ENCODE results near the gene ANGPTL2.

The ANGPTL2 gene

DNA sequence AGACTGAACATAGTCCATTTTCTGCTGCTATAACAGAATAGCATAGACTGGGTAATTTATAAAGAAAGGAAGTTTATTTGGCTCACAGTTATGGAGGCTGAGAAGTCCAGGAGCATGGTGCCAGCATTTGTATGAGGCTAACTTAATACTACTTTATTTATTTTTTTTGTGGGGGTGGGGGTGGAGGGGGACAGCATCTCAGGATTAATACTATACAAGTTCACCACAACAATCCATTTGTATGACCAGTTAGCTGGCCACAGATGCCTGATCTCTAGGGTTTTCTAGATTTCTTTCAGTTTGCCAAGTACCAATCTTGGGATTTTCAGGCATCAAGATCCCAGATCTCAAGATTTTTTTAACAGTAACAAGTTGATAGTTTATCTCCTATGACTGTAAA, 20.3 kb downstream of the ANGPTL2 start:
- Histone ChIP-seq H3K9me3 (ENCODE audit: control insufficient read depth, insufficient read depth, low read depth, low read length) (no peaks in the 10 kb centered on the region), H3K4me1 (ENCODE audit: control insufficient read depth, insufficient read depth, low read length) (no peaks in the 10 kb centered on the region; the same call in 1 of the 2 replicates), H3K27ac (ENCODE audit: low read depth, low read length) (no peak overlapping the region), H3K9ac (ENCODE audit: low read length) (no peak overlapping the region), H3K4me3 (ENCODE audit: low read depth, low read length) (no peak overlapping the region), H3K27me3 (ENCODE audit: control insufficient read depth, insufficient read depth, low read length) (no peaks in the 10 kb centered on the region), H3K36me3 (ENCODE audit: control insufficient read depth, insufficient read depth, low read length) (peaks cover 7% of the 10 kb centered on the region)

DNA sequence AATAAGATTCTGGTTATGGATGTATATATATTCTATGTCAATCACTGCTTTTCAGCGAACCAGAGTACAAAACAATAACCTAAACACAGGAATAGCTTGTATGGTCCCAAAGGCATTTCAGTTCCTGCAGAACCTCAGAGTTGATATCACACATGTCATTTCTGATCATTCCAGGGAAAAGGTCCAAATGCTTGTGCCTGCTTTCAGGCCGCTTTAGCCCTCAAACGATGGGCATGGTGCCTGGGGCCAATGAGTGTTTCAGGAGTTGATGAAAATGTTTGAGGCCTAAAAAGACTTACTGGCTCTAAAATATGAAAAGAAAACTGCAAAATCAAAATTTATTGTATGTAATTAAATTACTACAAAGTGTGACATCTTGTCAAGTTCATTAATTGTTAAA, 22.8 kb downstream of the ANGPTL2 start:
- no peaks in the 10 kb centered on the region for H3K27me3 ChIP-seq (ENCODE audit: control insufficient read depth, insufficient read depth, low read length)
- no peak overlapping the region for H3K27ac ChIP-seq (ENCODE audit: low read depth, low read length)
- no peak overlapping the region for H3K9ac ChIP-seq (ENCODE audit: low read length)
- H3K36me3 ChIP-seq (ENCODE audit: control insufficient read depth, insufficient read depth, low read length) = peaks cover 4% of the 10 kb centered on the region; the same call in 1 of the 2 replicates
- H3K4me3 ChIP-seq (ENCODE audit: low read depth, low read length) = no peak overlapping the region
- H3K9me3 ChIP-seq (ENCODE audit: control insufficient read depth, insufficient read depth, low read depth, low read length) = no peaks in the 10 kb centered on the region
- no peaks in the 10 kb centered on the region; the same call in 1 of the 2 replicates for H3K4me1 ChIP-seq (ENCODE audit: control insufficient read depth, insufficient read depth, low read length)

DNA sequence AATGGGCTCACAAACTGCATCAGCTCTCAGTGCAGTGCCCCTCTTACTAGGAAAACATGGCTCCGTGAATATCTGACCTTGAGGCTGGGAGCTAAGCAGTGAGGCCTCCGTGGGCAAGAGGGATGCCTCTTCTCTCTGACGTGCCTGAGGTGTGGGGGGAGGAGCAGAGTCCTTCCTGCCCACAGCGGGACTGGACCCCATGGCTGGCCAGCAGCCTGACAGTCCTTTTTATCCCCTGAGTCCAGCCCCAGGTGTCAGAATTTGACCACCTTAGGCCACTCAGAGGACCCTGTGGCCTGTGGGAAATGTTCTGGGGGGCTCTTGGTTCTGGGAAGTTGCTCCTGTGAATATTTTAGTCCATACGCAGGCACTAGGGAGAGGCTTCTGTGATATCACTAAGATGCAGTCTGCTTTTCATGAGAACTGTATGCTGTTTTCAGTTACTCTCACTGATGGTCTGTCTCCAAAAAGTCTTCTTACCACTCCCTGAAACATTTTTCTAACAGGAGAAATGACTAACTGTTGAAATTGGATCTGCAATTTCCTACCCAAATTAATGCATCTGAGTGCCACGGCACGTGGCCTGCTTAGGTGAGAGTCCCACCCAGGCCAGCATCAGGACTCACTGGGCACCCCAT, 23.4 kb downstream of the ANGPTL2 start:
- no peak overlapping the region for H3K27ac ChIP-seq (ENCODE audit: low read depth, low read length)
- no peak overlapping the region for H3K4me3 ChIP-seq (ENCODE audit: low read depth, low read length)
- no peaks in the 10 kb centered on the region; the same call in 1 of the 2 replicates for H3K4me1 ChIP-seq (ENCODE audit: control insufficient read depth, insufficient read depth, low read length)
- H3K27me3 ChIP-seq (ENCODE audit: control insufficient read depth, insufficient read depth, low read length) = no peaks in the 10 kb centered on the region
- H3K9ac ChIP-seq (ENCODE audit: low read length) = no peak overlapping the region
- H3K36me3 ChIP-seq (ENCODE audit: control insufficient read depth, insufficient read depth, low read length) = peaks cover 4% of the 10 kb centered on the region; the same call in 1 of the 2 replicates
- no peaks in the 10 kb centered on the region for H3K9me3 ChIP-seq (ENCODE audit: control insufficient read depth, insufficient read depth, low read depth, low read length)

DNA sequence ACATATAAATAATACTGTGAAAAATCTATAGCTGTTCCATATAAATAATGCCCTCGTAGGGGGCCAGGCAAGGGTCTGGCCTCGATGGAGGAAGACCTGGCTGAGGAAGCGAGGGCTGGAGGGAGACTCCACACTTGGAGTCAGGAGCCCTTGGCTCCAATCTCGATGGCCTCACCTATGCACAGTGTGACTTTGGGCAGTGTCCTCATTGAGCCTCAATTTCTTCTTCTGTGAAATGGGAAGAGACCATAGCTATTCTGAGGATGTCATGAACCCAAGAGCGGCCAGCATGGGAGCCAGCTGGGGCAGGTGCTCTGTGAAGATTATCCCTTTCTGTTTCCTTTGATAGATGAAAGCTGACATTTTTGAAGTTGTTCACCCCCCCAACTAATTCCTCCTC, 24.8 kb downstream of the ANGPTL2 start:
- H3K9me3 ChIP-seq (ENCODE audit: control insufficient read depth, insufficient read depth, low read depth, low read length) = no peaks in the 10 kb centered on the region
- H3K9ac ChIP-seq (ENCODE audit: low read length) = no peak overlapping the region
- no peak overlapping the region for H3K4me3 ChIP-seq (ENCODE audit: low read depth, low read length)
- H3K36me3 ChIP-seq (ENCODE audit: control insufficient read depth, insufficient read depth, low read length) = no peaks in the 10 kb centered on the region
- no peaks in the 10 kb centered on the region; the same call in 1 of the 2 replicates for H3K4me1 ChIP-seq (ENCODE audit: control insufficient read depth, insufficient read depth, low read length)
- H3K27me3 ChIP-seq (ENCODE audit: control insufficient read depth, insufficient read depth, low read length) = no peaks in the 10 kb centered on the region
- H3K27ac ChIP-seq (ENCODE audit: low read depth, low read length) = no peak overlapping the region

DNA sequence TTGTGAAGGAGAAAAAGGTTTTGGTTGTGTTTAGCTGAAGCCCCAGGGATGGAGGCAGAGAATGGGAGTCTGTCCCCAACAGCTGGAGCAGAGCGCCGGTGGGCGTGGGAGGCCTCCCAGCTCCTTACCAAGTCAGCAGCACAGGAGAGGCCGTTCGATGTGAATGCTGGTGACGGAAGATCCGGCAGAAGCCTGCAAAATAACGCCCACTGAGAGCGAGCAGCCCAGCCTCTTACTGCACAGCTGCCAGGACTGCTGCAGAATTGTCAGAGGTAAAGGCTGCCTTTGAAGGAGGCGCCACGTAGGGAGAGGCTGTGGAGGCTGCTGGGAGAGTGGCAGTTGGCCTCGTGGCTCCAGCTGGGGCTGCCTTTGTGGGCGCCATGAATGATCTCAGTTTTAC, 26.2 kb downstream of the ANGPTL2 start:
- H3K4me1 ChIP-seq (ENCODE audit: control insufficient read depth, insufficient read depth, low read length) = no peaks in the 10 kb centered on the region; the same call in 1 of the 2 replicates
- no peaks in the 10 kb centered on the region for H3K27me3 ChIP-seq (ENCODE audit: control insufficient read depth, insufficient read depth, low read length)
- H3K9me3 ChIP-seq (ENCODE audit: control insufficient read depth, insufficient read depth, low read depth, low read length) = no peaks in the 10 kb centered on the region
- no peak overlapping the region for H3K9ac ChIP-seq (ENCODE audit: low read length)
- H3K36me3 ChIP-seq (ENCODE audit: control insufficient read depth, insufficient read depth, low read length) = 0 out of 2 replicates have a peak, but pooled peaks cover 4% of the 10 kb centered on the region
- no peak overlapping the region for H3K27ac ChIP-seq (ENCODE audit: low read depth, low read length)
- H3K4me3 ChIP-seq (ENCODE audit: low read depth, low read length) = no peak overlapping the region

DNA sequence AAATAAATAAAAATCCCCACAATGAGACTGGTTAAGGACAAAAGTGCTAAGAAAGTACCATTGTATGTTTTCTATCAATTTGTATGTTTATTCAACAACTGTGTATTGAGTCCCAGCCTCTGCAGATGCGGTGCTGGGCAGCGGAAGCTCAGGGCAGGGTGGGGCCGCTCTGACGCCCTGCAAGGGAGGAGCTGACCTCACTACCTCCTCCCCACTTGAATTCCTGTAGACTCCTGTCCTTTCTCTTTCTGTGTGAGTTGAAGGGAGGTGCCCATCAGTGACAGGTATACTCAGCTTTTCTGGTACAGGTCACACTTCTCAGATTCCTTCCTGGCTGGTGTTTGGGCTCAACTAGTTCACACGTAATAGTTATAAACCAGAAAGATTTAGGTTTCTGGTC, 27.0 kb downstream of the ANGPTL2 start:
- Histone ChIP-seq H3K27me3 (ENCODE audit: control insufficient read depth, insufficient read depth, low read length) (no peaks in the 10 kb centered on the region), H3K9ac (ENCODE audit: low read length) (no peak overlapping the region), H3K36me3 (ENCODE audit: control insufficient read depth, insufficient read depth, low read length) (0 out of 2 replicates have a peak, but pooled peaks cover 6% of the 10 kb centered on the region), H3K4me3 (ENCODE audit: low read depth, low read length) (no peak overlapping the region), H3K4me1 (ENCODE audit: control insufficient read depth, insufficient read depth, low read length) (no peaks in the 10 kb centered on the region; the same call in 1 of the 2 replicates), H3K27ac (ENCODE audit: low read depth, low read length) (no peak overlapping the region), H3K9me3 (ENCODE audit: control insufficient read depth, insufficient read depth, low read depth, low read length) (no peaks in the 10 kb centered on the region)

DNA sequence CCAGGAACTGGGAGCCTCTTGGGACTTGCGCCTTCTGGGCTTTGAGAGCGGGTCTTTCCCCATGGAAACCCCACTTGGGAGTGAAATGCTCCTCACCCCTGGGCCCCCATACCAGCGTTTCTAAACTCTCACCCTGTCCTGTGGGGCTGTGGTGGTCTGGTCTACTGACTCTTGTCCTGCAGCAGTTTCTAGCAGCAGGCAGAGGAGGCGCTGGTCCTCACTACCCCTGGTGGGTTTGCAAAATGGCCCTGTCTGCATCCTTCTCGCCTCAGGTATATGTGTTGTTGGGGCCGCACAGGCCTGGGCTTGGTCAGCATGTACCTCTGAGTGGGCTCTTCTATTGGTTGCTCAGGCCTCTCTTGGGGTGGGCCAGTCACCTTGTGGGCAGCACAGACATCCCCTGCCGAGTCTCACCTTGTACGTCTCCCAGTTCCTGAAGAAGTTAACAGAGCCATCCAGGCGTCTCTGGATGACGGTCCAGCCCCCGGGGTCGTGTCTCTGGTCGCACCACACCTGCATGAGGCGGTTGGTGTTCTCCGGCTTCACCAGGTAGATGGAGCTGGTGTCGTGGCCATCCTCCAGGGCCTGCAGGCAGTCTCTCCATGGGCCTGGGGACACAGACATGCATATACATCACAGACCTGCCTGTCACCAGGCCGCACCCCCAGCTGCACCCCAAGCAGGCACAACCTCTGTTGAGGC, 29.0 kb downstream of the ANGPTL2 start:
- H3K9ac ChIP-seq (ENCODE audit: low read length) = no peak overlapping the region
- no peak overlapping the region for H3K27ac ChIP-seq (ENCODE audit: low read depth, low read length)
- H3K9me3 ChIP-seq (ENCODE audit: control insufficient read depth, insufficient read depth, low read depth, low read length) = no peaks in the 10 kb centered on the region
- H3K4me1 ChIP-seq (ENCODE audit: control insufficient read depth, insufficient read depth, low read length) = no peaks in the 10 kb centered on the region; the same call in 1 of the 2 replicates
- no peak overlapping the region for H3K4me3 ChIP-seq (ENCODE audit: low read depth, low read length)
- H3K36me3 ChIP-seq (ENCODE audit: control insufficient read depth, insufficient read depth, low read length) = 0 out of 2 replicates have a peak, but pooled peaks cover 6% of the 10 kb centered on the region
- no peaks in the 10 kb centered on the region for H3K27me3 ChIP-seq (ENCODE audit: control insufficient read depth, insufficient read depth, low read length)

DNA sequence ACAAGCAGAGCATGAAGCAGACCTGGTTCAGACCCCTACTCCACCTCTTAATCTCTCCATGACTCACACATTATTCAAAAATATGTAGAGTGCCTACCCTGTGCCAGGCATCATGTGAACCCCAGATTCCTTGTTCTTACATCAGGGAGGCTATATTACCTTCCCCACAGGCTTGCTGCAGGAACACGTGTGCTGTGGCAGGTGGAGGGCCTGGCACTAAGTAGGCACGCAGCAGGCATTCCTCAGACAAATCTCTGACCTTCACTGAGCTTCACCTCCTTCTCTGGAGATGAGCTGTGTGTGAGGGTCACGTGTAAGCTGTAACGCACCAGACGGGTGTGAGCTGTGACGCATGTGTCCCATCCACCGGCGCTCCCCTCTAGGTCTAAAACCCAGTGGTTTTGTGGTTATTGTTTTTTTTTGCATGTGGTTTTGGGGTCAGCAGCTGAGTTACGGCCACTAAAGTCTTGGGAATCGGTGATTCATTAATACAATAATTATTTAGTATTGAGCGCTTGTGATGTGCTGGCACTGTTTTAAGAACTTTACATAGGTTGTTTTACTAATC, 30.3 kb downstream of the ANGPTL2 start:
- Histone ChIP-seq H3K9me3 (ENCODE audit: control insufficient read depth, insufficient read depth, low read depth, low read length) (no peaks in the 10 kb centered on the region), H3K36me3 (ENCODE audit: control insufficient read depth, insufficient read depth, low read length) (0 out of 2 replicates have a peak, but pooled peaks cover 6% of the 10 kb centered on the region), H3K4me3 (ENCODE audit: low read depth, low read length) (no peak overlapping the region), H3K27me3 (ENCODE audit: control insufficient read depth, insufficient read depth, low read length) (no peaks in the 10 kb centered on the region), H3K27ac (ENCODE audit: low read depth, low read length) (no peak overlapping the region), H3K4me1 (ENCODE audit: control insufficient read depth, insufficient read depth, low read length) (no peaks in the 10 kb centered on the region; the same call in 1 of the 2 replicates), H3K9ac (ENCODE audit: low read length) (no peak overlapping the region)

DNA sequence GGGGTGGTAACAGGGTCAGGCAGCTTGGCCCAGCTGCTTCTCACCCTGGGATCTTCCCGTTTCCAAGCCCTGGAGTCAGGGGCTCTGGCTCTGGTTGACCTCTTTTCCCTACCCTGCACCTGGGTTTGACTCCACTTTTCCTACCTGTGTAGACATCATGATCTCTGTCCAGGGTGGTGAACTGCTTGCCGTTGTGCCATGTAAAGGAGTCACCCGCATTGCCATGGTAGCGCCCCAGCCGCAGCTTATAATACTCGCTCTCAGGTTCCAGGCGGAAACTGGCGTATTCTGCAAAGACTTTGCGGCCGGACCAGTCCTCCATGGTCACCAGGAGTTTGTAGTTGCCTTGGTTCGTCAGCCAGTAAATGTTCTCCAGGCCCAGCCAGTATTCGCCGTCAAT, 30.9 kb downstream of the ANGPTL2 start:
- no peaks in the 10 kb centered on the region for H3K27me3 ChIP-seq (ENCODE audit: control insufficient read depth, insufficient read depth, low read length)
- H3K9me3 ChIP-seq (ENCODE audit: control insufficient read depth, insufficient read depth, low read depth, low read length) = no peaks in the 10 kb centered on the region
- H3K4me1 ChIP-seq (ENCODE audit: control insufficient read depth, insufficient read depth, low read length) = no peaks in the 10 kb centered on the region; the same call in 1 of the 2 replicates
- 0 out of 2 replicates have a peak, but pooled peaks cover 6% of the 10 kb centered on the region for H3K36me3 ChIP-seq (ENCODE audit: control insufficient read depth, insufficient read depth, low read length)
- H3K4me3 ChIP-seq (ENCODE audit: low read depth, low read length) = no peak overlapping the region
- no peak overlapping the region; the same call in 1 of the 2 replicates for H3K27ac ChIP-seq (ENCODE audit: low read depth, low read length)
- no peak overlapping the region for H3K9ac ChIP-seq (ENCODE audit: low read length)

DNA sequence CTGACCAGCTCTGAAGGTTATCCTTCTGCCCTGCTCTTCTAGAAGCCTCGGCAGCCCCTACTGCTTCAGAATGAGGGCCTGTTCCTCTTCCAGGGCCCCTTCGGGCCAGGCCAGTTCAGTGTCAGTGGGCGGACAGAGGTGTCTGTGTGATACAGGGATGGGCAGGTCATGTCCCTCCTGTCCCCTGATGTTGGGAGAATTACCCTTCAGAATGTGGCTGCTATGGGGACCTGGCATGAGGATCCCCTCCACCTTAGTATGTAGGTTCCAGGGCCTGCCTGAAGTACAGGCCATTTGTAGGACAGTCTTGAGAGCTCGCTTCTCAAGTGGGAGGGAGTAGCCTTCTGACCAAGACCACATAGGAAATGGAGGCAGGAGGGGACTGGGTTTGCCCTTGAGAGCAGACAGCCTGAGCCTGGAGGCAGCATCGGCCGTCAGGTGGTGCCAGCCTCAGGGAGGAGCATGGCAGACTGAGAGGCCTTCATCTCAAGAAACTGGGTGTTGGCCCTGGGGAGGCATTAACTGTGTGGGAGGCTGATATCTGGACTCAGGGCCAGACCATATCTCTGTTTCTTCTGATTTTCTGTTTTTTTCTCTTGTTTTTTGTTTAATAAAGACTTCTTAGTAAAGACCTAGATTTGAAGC, 32.0 kb downstream of the ANGPTL2 start:
- Histone ChIP-seq H3K9me3 (ENCODE audit: control insufficient read depth, insufficient read depth, low read depth, low read length) (no peaks in the 10 kb centered on the region), H3K27ac (ENCODE audit: low read depth, low read length) (no peak overlapping the region), H3K36me3 (ENCODE audit: control insufficient read depth, insufficient read depth, low read length) (0 out of 2 replicates have a peak, but pooled peaks cover 6% of the 10 kb centered on the region), H3K27me3 (ENCODE audit: control insufficient read depth, insufficient read depth, low read length) (no peaks in the 10 kb centered on the region), H3K4me3 (ENCODE audit: low read depth, low read length) (no peak overlapping the region), H3K4me1 (ENCODE audit: control insufficient read depth, insufficient read depth, low read length) (no peaks in the 10 kb centered on the region; the same call in 1 of the 2 replicates), H3K9ac (ENCODE audit: low read length) (no peak overlapping the region)

All from HUES6 (cell line).